ENCODE results near the gene CSH1. TPM values are rescaled to one million over a fixed set of nuclear protein-coding genes. Genes with fewer than 3 reads are reported as not detected.

The CSH1 gene
- total RNA-seq, 1 experiment from 2014 or later, result not detected

DNA sequence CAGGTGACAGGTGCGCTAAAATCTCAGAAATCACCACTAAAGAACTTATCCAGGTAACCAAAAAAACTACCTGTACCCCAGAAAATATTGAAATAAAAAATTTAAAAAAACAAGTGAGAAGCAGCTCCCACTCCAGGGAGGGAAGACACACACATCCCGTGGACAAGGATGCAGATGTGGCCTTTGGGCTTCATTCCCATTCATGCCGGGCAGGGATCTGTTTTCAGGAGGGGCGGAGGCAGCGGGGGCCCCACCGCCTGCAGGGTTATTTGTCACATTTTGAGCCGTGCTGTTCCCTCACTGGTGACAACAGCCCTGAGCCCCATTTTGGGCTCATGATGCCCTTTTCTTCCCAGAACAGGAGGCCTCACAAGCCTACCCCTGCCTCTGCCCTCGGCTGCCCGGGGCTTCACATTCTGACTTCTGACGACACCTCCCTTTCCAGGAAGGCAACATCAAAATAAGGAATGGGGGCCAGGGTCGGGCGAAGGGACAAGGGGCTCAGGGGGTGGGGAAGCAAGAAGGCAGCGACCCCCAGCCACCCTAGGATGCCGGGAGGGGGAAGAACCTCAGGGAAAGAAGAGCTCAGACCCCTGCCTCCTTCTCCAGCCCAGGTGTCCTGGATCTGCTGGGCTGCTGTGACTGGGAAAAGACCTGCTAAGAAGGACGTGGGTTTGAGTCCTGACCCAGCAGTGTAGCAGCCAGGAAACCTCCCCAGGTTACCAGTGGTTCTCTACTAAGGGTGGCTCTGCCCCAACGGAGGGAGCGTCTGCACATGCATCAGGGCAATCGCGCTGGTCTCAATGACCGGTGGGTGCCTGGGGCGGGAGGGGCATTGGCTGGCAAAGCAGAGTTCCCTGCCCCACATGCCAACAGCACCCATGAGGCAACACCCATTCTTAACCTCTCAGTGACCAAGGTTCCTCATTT lies 38.1 kb upstream of the CSH1 start:
- peaks cover 48% of the 10 kb centered on the region for H3K27me3 Mint-ChIP-seq (ENCODE audit: unreplicated experiment)

DNA sequence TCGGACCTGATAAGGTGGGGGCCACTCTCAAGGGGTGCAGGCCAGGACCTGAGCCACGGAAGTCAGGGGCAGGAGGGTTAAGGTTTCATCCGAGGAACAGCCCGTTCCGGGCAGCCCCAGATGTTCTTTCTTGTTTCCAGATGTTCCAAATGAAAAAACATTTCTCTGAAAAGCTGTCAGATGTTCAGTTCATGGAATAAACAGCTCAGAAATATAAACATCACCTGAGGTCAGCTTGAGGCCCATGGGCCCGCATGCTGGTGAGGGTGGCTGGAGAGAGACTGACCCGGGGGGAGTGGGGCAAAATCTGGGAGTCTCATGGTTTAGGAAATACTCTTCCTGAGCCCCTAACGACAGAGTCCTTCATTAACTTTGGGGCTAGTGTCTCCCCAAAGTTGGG lies 37.2 kb upstream of the CSH1 start:
- intact Hi-C loops (cut with micrococcal nuclease; ENCODE audit: unreplicated experiment), result no loop called here
- no peak overlapping the region for H3K27ac Mint-ChIP-seq (ENCODE audit: unreplicated experiment)
- H3K4me3 Mint-ChIP-seq (ENCODE audit: low read depth, unreplicated experiment), result no peak overlapping the region
- H3K36me3 Mint-ChIP-seq (ENCODE audit: insufficient read depth, unreplicated experiment), result no peaks in the 10 kb centered on the region
- BruUV-seq (replicated peaks), result no TSS peak
- no peaks in the 10 kb centered on the region for H3K4me1 Mint-ChIP-seq (ENCODE audit: low read depth, unreplicated experiment)
- CTCF ChIA-PET, result no interaction called here
- H3K27me3 Mint-ChIP-seq (ENCODE audit: unreplicated experiment), result peaks cover 40% of the 10 kb centered on the region
- H3K9me3 Mint-ChIP-seq (ENCODE audit: low read depth, unreplicated experiment), result no peaks in the 10 kb centered on the region
- TF ChIP-seq, protein P1, sequence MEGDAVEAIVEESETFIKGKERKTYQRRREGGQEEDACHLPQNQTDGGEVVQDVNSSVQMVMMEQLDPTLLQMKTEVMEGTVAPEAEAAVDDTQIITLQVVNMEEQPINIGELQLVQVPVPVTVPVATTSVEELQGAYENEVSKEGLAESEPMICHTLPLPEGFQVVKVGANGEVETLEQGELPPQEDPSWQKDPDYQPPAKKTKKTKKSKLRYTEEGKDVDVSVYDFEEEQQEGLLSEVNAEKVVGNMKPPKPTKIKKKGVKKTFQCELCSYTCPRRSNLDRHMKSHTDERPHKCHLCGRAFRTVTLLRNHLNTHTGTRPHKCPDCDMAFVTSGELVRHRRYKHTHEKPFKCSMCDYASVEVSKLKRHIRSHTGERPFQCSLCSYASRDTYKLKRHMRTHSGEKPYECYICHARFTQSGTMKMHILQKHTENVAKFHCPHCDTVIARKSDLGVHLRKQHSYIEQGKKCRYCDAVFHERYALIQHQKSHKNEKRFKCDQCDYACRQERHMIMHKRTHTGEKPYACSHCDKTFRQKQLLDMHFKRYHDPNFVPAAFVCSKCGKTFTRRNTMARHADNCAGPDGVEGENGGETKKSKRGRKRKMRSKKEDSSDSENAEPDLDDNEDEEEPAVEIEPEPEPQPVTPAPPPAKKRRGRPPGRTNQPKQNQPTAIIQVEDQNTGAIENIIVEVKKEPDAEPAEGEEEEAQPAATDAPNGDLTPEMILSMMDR (IDR thresholded peaks at IDR 0.05; ENCODE audit: unreplicated experiment), result no peak
- DNase-seq, result no peak

More for the DNA sequence above, 38.1 kb upstream of the CSH1 start:
- Mint-ChIP-seq H3K4me1 (ENCODE audit: low read depth, unreplicated experiment) (no peaks in the 10 kb centered on the region), H3K4me3 (ENCODE audit: low read depth, unreplicated experiment) (no peak overlapping the region), H3K36me3 (ENCODE audit: insufficient read depth, unreplicated experiment) (no peaks in the 10 kb centered on the region), H3K9me3 (ENCODE audit: low read depth, unreplicated experiment) (no peaks in the 10 kb centered on the region), H3K27ac (ENCODE audit: unreplicated experiment) (no peak overlapping the region)
- DNase-seq, result no peak
- BruUV-seq (replicated peaks), result no TSS peak
- TF ChIP-seq, protein P1 (IDR thresholded peaks at IDR 0.05; ENCODE audit: unreplicated experiment), result no peak
- intact Hi-C loops (cut with micrococcal nuclease; ENCODE audit: unreplicated experiment), result no loop called here
- CTCF ChIA-PET, result no interaction called here

DNA sequence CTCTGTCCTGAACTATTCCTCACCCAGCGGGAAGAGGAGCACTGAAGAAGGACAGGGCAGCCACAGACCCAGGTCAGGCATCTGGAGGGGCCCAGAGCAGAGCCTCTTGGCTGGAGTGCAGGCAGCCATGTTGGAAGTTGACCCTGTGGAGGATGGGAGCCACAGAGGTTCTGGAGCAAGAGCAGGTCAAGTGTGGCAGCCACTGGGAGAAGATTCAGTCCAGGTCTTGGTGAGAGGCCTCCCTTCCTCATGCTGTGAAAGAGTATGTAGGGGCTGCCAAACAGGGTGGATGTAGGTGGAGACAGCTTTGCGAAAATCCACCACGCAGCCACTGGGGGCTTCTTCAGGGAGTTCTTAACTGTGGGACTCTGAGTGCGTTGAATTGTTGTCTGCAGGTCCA lies 36.3 kb upstream of the CSH1 start:
- TF ChIP-seq, protein P1 (IDR thresholded peaks at IDR 0.05; ENCODE audit: unreplicated experiment), result no peak
- Mint-ChIP-seq H3K27ac (ENCODE audit: unreplicated experiment) (no peak overlapping the region), H3K9me3 (ENCODE audit: low read depth, unreplicated experiment) (no peaks in the 10 kb centered on the region), H3K4me3 (ENCODE audit: low read depth, unreplicated experiment) (no peak overlapping the region), H3K36me3 (ENCODE audit: insufficient read depth, unreplicated experiment) (no peaks in the 10 kb centered on the region), H3K4me1 (ENCODE audit: low read depth, unreplicated experiment) (no peaks in the 10 kb centered on the region), H3K27me3 (ENCODE audit: unreplicated experiment) (peaks cover 34% of the 10 kb centered on the region)
- CTCF ChIA-PET, result interaction anchor here (0.6 kb wide), 1 partner anchor 86 kb away, joined by 3 read pairs; no protein-coding TSS in a partner anchor
- DNase-seq, result no peak
- intact Hi-C loops (cut with micrococcal nuclease; ENCODE audit: unreplicated experiment), result no loop called here
- no TSS peak for BruUV-seq (replicated peaks)

DNA sequence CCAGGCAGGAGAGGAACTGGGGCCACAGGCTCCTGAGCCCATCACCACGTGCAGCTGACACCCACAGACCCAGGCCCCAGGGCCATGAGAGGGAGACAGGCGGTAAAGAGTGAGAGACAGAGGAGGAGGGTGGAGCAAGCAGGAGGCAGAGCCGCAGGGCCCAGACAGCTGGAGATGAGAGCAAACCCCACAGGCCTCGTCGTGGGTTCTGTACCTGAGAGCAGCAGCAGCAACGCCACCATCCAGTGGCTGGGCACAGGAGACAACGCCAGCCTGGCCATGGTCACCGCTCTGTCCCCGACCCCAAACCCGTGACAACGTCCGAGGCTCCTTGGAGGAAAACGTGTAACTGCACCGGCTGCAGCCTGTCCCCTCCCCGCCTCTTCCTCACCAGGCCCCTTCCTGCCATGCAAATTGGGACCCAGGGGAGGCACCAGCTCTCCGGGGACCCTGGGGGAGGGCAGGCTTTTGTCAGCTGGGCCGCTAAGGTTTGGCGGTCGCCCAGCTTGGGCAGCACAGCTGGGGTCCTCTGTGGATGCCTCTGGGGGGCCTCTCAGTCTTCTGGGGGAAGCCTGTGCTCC lies 35.7 kb upstream of the CSH1 start, which contains the start of gene CD79B:
Gene CD79B, minus strand, starts transcription at position 351 of the 581 bp plus-strand sequence. Its CDS starts 70 bp downstream, at position 281.
- no peak for DNase-seq
- Mint-ChIP-seq H3K4me1 (ENCODE audit: low read depth, unreplicated experiment) (no peaks in the 10 kb centered on the region), H3K36me3 (ENCODE audit: insufficient read depth, unreplicated experiment) (no peaks in the 10 kb centered on the region), H3K27ac (ENCODE audit: unreplicated experiment) (no peak within 1 kb of the TSS), H3K27me3 (ENCODE audit: unreplicated experiment) (peaks cover 34% of the 10 kb centered on the region), H3K4me3 (ENCODE audit: low read depth, unreplicated experiment) (no peak within 1 kb of the TSS), H3K9me3 (ENCODE audit: low read depth, unreplicated experiment) (no peaks in the 10 kb centered on the region)
- BruUV-seq (replicated peaks), result no TSS peak
- CTCF ChIA-PET, result interaction anchor here (1.1 kb wide), 1 partner anchor 13 kb away, joined by 3 read pairs; the partner anchor contains the start of gene GH1
- TF ChIP-seq, protein P1 (IDR thresholded peaks at IDR 0.05; ENCODE audit: unreplicated experiment), result no peak
- intact Hi-C loops (cut with micrococcal nuclease; ENCODE audit: unreplicated experiment), result no loop called here

Data from Calu3 (cell line).